GM06990 (cell line): ENCODE measurements around the gene NCS1.

ENCODE experiments used
- DNase-seq: peaks from one replicate; pipeline ENCODE4 v3.0.0-alpha.2; 2011; ENCODE audit not compliant: insufficient read length; ENCODE audit errors: extremely low read depth
- H3K27me3 ChIP-seq: replicated peaks from 2 replicates; pipeline ENCODE4 v1.6.0; 2011; ENCODE audit warnings: low read length; ENCODE audit not compliant: control insufficient read depth, insufficient read depth
- H3K36me3 ChIP-seq: 2 replicates; pipeline ENCODE4 v1.5.1; 2011; ENCODE audit warnings: low read length; ENCODE audit not compliant: control insufficient read depth, insufficient read depth
- H3K4me3 ChIP-seq: replicated peaks from 2 replicates; pipeline ENCODE4 v1.5.1; 2011; ENCODE audit warnings: low read depth, mild to moderate bottlenecking, control low read depth, low read length
- CTCF ChIP-seq: IDR thresholded peaks from 2 replicates; pipeline ENCODE4 v1.5.1; 2011; ENCODE audit warnings: low read length, control low read depth, mild to moderate bottlenecking, inconsistent platforms; ENCODE audit not compliant: insufficient read depth, poor library complexity, severe bottlenecking

The NCS1 gene

GRCh38 chr9:130143279-130143893, 28.8 kb upstream of the NCS1 start:
- TF ChIP-seq CTCF = no peak
- H3K27me3 ChIP-seq = no peaks in the 10 kb centered on the region
- no peak for DNase-seq

GRCh38 chr9:130143958-130144366, 28.2 kb upstream of the NCS1 start:
- no peaks in the 10 kb centered on the region for H3K36me3 ChIP-seq
- DNase-seq = no peak
- H3K27me3 ChIP-seq = no peaks in the 10 kb centered on the region
- TF ChIP-seq CTCF = no peak
- no peak overlapping the region for H3K4me3 ChIP-seq

More at GRCh38 chr9:130143279-130143893, 28.8 kb upstream of the NCS1 start:
- Histone ChIP-seq H3K4me3 (no peak overlapping the region), H3K36me3 (no peaks in the 10 kb centered on the region)

- H3K36me3 ChIP-seq = no peaks in the 10 kb centered on the region
- DNase-seq = no peak
Measured at GRCh38 chr9:130144703-130145102, 27.5 kb upstream of the NCS1 start.

GRCh38 chr9:130145658-130146057, 26.5 kb upstream of the NCS1 start:
- DNase-seq = no peak
- Histone ChIP-seq H3K27me3 (no peaks in the 10 kb centered on the region), H3K36me3 (no peaks in the 10 kb centered on the region), H3K4me3 (no peak overlapping the region)
- TF ChIP-seq CTCF = no peak

More at GRCh38 chr9:130144703-130145102, 27.5 kb upstream of the NCS1 start:
- H3K27me3 ChIP-seq = no peaks in the 10 kb centered on the region
- no peak overlapping the region for H3K4me3 ChIP-seq
- TF ChIP-seq CTCF = no peak

- DNase-seq = no peak
- no peaks in the 10 kb centered on the region for H3K36me3 ChIP-seq
- H3K4me3 ChIP-seq = no peak overlapping the region
- TF ChIP-seq CTCF = no peak
- no peaks in the 10 kb centered on the region; the same call in 1 of the 2 replicates for H3K27me3 ChIP-seq
Measured at GRCh38 chr9:130147198-130147597, 25.0 kb upstream of the NCS1 start.

- no peaks in the 10 kb centered on the region; the same call in 1 of the 2 replicates for H3K27me3 ChIP-seq
- DNase-seq = no peak
- TF ChIP-seq CTCF = no peak
- H3K36me3 ChIP-seq = no peaks in the 10 kb centered on the region
- no peak overlapping the region for H3K4me3 ChIP-seq
Measured at GRCh38 chr9:130147910-130148309, 24.3 kb upstream of the NCS1 start.
